ENCODE measurements around the gene IPO9. TPM values are rescaled to one million over a fixed set of nuclear protein-coding genes. Genes with fewer than 3 reads are reported as not detected.

The IPO9 gene
- total RNA-seq, 2 experiments from 2014 or later, result 64.6 to 67.5 TPM

DNA sequence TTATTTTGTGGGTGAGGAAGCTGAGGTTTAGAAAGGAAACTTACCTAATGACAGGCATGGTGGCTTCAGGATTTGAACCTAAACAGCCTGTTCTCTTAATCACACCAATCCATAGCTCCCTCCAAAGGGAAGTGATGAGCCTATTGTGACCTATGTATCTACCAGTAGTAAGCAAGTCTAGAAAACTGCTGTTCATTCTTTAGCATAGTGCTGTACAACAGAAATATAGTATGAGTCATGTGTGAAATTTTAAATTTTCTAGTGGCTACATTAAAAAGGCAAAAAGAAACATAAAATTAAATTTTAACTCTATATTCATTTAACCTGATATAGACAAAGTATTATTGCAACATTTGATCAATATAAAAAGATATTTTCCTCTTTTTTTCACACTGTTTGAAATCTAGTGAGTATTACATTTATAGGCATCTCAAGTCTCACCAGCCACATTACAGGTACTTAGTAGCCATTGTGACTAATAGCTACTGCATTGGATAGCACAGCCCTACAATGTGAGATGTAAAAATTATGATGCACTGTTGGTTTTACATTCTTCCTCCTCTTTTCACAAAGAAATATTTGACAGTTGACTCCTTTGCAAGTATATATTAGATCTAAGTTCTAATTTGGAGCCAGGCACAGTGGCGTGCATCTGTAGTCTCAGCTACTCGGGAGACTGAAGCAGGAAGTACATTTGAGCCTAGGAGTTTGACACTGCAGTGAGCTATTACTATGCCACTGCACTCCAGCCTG is 16.6 kb downstream of the IPO9 start:
- Mint-ChIP-seq H3K9me3 (no peaks in the 10 kb centered on the region), H3K36me3 (ENCODE audit: low read depth) (peaks cover 13% of the 10 kb centered on the region), H3K27ac (no peak overlapping the region), H3K4me3 (no peak overlapping the region), H3K27me3 (no peaks in the 10 kb centered on the region), H3K4me1 (ENCODE audit: low read depth) (peaks cover 19% of the 10 kb centered on the region)
- ChIA-PET POLR2A (interaction anchor here (0.6 to 1.4 kb wide), 2 partner anchors 16 to 306 kb away, joined by 3 to 5 read pairs; partner anchors contain the start of gene IPO9), CTCF (interaction anchor here (0.9 to 1.8 kb wide), 5 partner anchors 8 to 154 kb away, joined by 3 to 5 read pairs (median 3); partner anchors contain the start of gene IPO9)
- ATAC-seq (peak; percentile 79), DNase-seq (no peak)
- TF ChIP-seq, protein P1, sequence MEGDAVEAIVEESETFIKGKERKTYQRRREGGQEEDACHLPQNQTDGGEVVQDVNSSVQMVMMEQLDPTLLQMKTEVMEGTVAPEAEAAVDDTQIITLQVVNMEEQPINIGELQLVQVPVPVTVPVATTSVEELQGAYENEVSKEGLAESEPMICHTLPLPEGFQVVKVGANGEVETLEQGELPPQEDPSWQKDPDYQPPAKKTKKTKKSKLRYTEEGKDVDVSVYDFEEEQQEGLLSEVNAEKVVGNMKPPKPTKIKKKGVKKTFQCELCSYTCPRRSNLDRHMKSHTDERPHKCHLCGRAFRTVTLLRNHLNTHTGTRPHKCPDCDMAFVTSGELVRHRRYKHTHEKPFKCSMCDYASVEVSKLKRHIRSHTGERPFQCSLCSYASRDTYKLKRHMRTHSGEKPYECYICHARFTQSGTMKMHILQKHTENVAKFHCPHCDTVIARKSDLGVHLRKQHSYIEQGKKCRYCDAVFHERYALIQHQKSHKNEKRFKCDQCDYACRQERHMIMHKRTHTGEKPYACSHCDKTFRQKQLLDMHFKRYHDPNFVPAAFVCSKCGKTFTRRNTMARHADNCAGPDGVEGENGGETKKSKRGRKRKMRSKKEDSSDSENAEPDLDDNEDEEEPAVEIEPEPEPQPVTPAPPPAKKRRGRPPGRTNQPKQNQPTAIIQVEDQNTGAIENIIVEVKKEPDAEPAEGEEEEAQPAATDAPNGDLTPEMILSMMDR (IDR thresholded peaks at IDR 0.05), result no peak
- intact Hi-C loops (cut with micrococcal nuclease), result no loop called here

DNA sequence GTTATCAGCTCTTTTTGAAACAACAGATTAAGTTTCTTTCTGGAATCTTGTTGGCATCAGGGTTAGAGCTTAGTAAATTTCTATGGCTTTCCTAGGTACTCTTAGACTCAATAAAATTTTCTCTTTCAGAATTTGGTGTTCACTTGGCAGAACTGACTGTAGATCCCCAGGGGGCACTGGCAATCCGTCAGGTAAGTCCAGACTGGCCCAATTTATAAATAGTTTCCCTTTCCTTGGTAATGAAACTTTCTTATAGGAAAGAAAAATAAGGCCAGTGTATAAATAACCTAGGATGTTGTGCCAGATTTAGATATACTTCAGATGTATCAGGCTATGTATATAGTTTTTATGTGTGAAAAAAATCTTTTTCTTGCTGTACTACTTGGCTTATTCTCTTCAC is 18.2 kb downstream of the IPO9 start:
- H3K36me3 Mint-ChIP-seq (ENCODE audit: low read depth), result peaks cover 20% of the 10 kb centered on the region
- CTCF ChIA-PET, result interaction anchor here (0.9 to 1.8 kb wide), 4 partner anchors 18 to 143 kb away, joined by 3 to 5 read pairs (median 3); partner anchors contain the start of gene IPO9

DNA sequence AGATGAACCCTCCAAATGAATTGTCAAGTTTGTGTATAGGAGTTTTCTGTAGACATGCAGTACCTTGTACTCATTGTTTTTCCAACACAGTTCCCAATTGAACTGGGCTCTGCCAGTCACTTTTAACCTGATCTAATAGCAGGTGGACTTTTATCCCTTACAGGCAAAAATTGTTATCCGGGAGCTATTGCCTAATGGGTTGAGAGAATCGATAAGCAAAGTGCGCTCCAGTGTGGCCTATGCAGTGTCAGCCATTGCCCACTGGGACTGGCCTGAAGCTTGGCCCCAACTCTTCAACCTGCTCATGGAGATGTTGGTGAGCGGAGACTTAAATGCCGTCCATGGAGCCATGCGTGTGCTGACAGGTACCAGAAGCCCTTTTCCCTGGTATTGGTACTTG is 19.3 kb downstream of the IPO9 start:
- TF ChIP-seq, protein P1 (IDR thresholded peaks at IDR 0.05), result no peak
- Mint-ChIP-seq H3K27me3 (no peaks in the 10 kb centered on the region), H3K27ac (no peak overlapping the region), H3K4me1 (ENCODE audit: low read depth) (peaks cover 13% of the 10 kb centered on the region), H3K4me3 (no peak overlapping the region), H3K9me3 (no peaks in the 10 kb centered on the region), H3K36me3 (ENCODE audit: low read depth) (peaks cover 27% of the 10 kb centered on the region)
- intact Hi-C loops (cut with micrococcal nuclease), result no loop called here
- DNase-seq (no peak), ATAC-seq (no peak)
- ChIA-PET CTCF (interaction anchor here (1.1 to 3.1 kb wide), 5 partner anchors 19 to 335 kb away, joined by 3 to 12 read pairs (median 3); partner anchors contain the start of gene IPO9), POLR2A (interaction anchor here (0.5 to 1.7 kb wide), 4 partner anchors 10 to 26 kb away, joined by 3 to 7 read pairs (median 4); partner anchors contain the start of gene IPO9)

More for the DNA sequence above, 18.2 kb downstream of the IPO9 start:
- H3K4me1 Mint-ChIP-seq (ENCODE audit: low read depth), result peaks cover 13% of the 10 kb centered on the region
- TF ChIP-seq, protein P1 (IDR thresholded peaks at IDR 0.05), result no peak
- no peak overlapping the region for H3K4me3 Mint-ChIP-seq
- DNase-seq (no peak), ATAC-seq (no peak)
- H3K27ac Mint-ChIP-seq, result no peak overlapping the region
- H3K27me3 Mint-ChIP-seq, result no peaks in the 10 kb centered on the region
- POLR2A ChIA-PET, result no interaction called here
- intact Hi-C loops (cut with micrococcal nuclease), result no loop called here
- no peaks in the 10 kb centered on the region for H3K9me3 Mint-ChIP-seq

DNA sequence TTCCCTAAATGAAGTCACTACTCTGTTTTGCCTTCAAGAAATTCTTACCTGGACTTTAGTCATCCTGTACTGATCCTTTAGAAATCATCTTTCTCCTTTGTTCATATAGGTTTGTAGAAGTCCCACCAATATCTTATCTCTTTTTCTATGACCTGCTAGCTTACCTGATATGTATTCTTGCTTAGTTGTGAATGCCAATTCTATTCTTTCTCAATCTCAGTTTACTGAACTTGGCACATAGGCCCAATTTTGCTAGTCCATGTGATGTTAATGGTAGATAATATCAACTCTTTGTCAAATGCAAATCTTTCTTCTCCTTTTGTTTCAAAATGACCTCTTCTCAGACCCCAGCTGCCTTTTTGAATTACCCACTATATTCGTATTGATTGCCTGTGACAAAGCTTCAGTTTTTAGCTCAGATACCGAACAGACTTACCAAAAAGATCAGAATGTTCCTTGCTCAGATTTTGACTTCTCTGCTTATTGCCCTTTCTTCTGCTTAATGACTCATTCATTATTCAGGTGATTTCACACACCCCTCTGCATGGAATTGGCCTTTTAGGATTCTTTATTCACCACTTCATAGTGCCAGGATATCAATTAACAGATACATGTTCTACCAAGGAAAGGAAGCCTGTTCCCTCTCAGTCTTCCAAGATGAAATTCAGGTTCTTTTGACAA is 20.6 kb downstream of the IPO9 start:
- H3K9me3 Mint-ChIP-seq, result no peaks in the 10 kb centered on the region
- no peak for ATAC-seq
- no peaks in the 10 kb centered on the region for H3K27me3 Mint-ChIP-seq
- no peak overlapping the region for H3K4me3 Mint-ChIP-seq
- H3K4me1 Mint-ChIP-seq (ENCODE audit: low read depth), result peaks cover 7% of the 10 kb centered on the region
- CTCF ChIA-PET, result interaction anchor here (1.1 to 3.1 kb wide), 3 partner anchors 20 to 140 kb away, joined by 3 to 12 read pairs (median 3); partner anchors contain the start of gene IPO9
- POLR2A ChIA-PET, result interaction anchor here (1.5 to 1.7 kb wide), 2 partner anchors 20 to 31 kb away, joined by 4 to 7 read pairs; partner anchors contain the start of gene IPO9
- TF ChIP-seq, protein P1 (IDR thresholded peaks at IDR 0.05), result no peak
- no peak overlapping the region for H3K27ac Mint-ChIP-seq
- peaks cover 31% of the 10 kb centered on the region for H3K36me3 Mint-ChIP-seq (ENCODE audit: low read depth)
- intact Hi-C loops (cut with micrococcal nuclease), result no loop called here
- DNase-seq, result no peak

Data from activated CD8-positive, alpha-beta T cell treated with anti-CD3 and anti-CD28 coated beads for 36 hours (primary cell).